GM23338 (cell line): ENCODE data around the gene EVC. TPM values are rescaled to one million over a fixed set of nuclear protein-coding genes. Genes with fewer than 3 reads are reported as not detected.

ENCODE experiments used
- ATAC-seq: fragments of 200-7000 bp; cut with Tn5 transposase; 3 replicates; pipeline ENCODE4 v1.9.1; 2020
- DNase-seq: peaks from one replicate; pipeline ENCODE4 v3.0.0-alpha.2; 2015; ENCODE audit warnings: low spot score
- H2AFZ ChIP-seq: fragments of 200-600 bp; sonication (generic); 2 replicates; pipeline ENCODE4 v1.8.0; 2016; ENCODE audit warnings: antibody characterized with exemption, mild to moderate bottlenecking, moderate library complexity
- H3F3A ChIP-seq: fragments of 200-600 bp; sonication (generic); replicated peaks from 2 replicates; pipeline ENCODE4 v1.8.0; 2017; ENCODE audit warnings: antibody characterized with exemption, mixed run types, low read depth
- H3K27ac ChIP-seq: fragments of 200-600 bp; sonication (generic); 2 replicates; pipeline ENCODE4 v1.6.1; 2016; ENCODE audit warnings: low read depth
- H3K27me3 ChIP-seq: fragments of 200-600 bp; sonication (generic); 2 replicates; pipeline ENCODE4 v1.8.0; 2016; ENCODE audit warnings: mild to moderate bottlenecking, mixed run types, moderate library complexity; ENCODE audit not compliant: insufficient read depth
- H3K36me3 ChIP-seq: fragments of 200-600 bp; sonication (generic); 2 replicates; pipeline ENCODE4 v1.8.0; 2016; ENCODE audit warnings: mild to moderate bottlenecking; ENCODE audit not compliant: insufficient read depth
- H3K4me1 ChIP-seq: fragments of 200-600 bp; sonication (generic); 2 replicates; pipeline ENCODE4 v1.8.0; 2016; ENCODE audit warnings: mild to moderate bottlenecking, moderate library complexity; ENCODE audit not compliant: insufficient read depth
- H3K4me2 ChIP-seq: fragments of 200-600 bp; sonication (generic); 2 replicates; pipeline ENCODE4 v1.7.1; 2017; ENCODE audit warnings: mixed run types
- H3K4me3 ChIP-seq: fragments of 200-600 bp; sonication (generic); 2 replicates; pipeline ENCODE4 v1.6.1; 2016; ENCODE audit warnings: mixed run types
- H3K79me2 ChIP-seq: fragments of 200-600 bp; sonication (generic); replicated peaks from 2 replicates; pipeline ENCODE4 v1.8.0; 2017; ENCODE audit warnings: mild to moderate bottlenecking; ENCODE audit not compliant: insufficient read depth
- H3K9me2 ChIP-seq: fragments of 200-600 bp; sonication (generic); 2 replicates; pipeline ENCODE4 v1.8.0; 2017; ENCODE audit not compliant: insufficient read depth
- H4K20me1 ChIP-seq: fragments of 200-600 bp; sonication (generic); replicated peaks from 2 replicates; pipeline ENCODE4 v1.8.0; 2017; ENCODE audit warnings: mild to moderate bottlenecking; ENCODE audit not compliant: insufficient read depth
- H3K27ac Mint-ChIP-seq: 2 replicates; pipeline ENCODE4 v1.8.0; 2020; ENCODE audit warnings: inconsistent platforms, mild to moderate bottlenecking, moderate library complexity, mixed read lengths
- H3K27me3 Mint-ChIP-seq: 3 replicates; pipeline ENCODE4 v1.8.0; 2022; ENCODE audit warnings: low read depth, mild to moderate bottlenecking, moderate library complexity, mixed read lengths, inconsistent platforms; ENCODE audit not compliant: insufficient read depth, poor library complexity
- H3K36me3 Mint-ChIP-seq: 3 replicates; pipeline ENCODE4 v1.8.0; 2021; ENCODE audit warnings: low read depth, mild to moderate bottlenecking, inconsistent platforms, moderate library complexity, mixed read lengths
- H3K4me1 Mint-ChIP-seq: 3 replicates; pipeline ENCODE4 v1.8.0; 2020; ENCODE audit warnings: mild to moderate bottlenecking, inconsistent platforms, mixed read lengths
- H3K4me3 Mint-ChIP-seq: 3 replicates; pipeline ENCODE4 v1.8.0; 2021; ENCODE audit warnings: moderate library complexity, mild to moderate bottlenecking, inconsistent platforms, mixed read lengths
- H3K9me3 Mint-ChIP-seq: 3 replicates; pipeline ENCODE4 v1.8.0; 2020; ENCODE audit warnings: moderate library complexity, mild to moderate bottlenecking, inconsistent platforms, mixed read lengths
- CREB1 ChIP-seq: fragments of 250-450 bp; sonication (Bioruptor Pico); IDR thresholded peaks from 2 replicates; pipeline ENCODE4 v1.5.0; 2020; ENCODE audit warnings: low read depth, mild to moderate bottlenecking, moderate library complexity
- CTCF ChIP-seq, 2 experiments: fragments of 200-600 bp in 1 of 2; sonication (generic) in 1 of 2; conservative IDR thresholded peaks; 2 replicates each; pipeline versions ENCODE4 v1.5.1 to v1.6.1; 2016 to 2017; ENCODE audit warnings: antibody characterized with exemption in 2 of 2, low read depth in 2 of 2, mild to moderate bottlenecking in 2 of 2, moderate library complexity in 1 of 2
- ETS1 ChIP-seq: IDR thresholded peaks from 2 replicates; pipeline ENCODE4 v1.6.1; 2016; ENCODE audit warnings: antibody characterized with exemption
- EZH2 ChIP-seq: fragments of 200-600 bp; sonication (generic); IDR thresholded peaks from one replicate; pipeline ENCODE4 v1.8.0; 2017; ENCODE audit warnings: antibody characterized with exemption, mild to moderate bottlenecking, low read depth; ENCODE audit not compliant: unreplicated experiment
- EZH2phosphoT487 ChIP-seq: fragments of 200-600 bp; sonication (generic); IDR thresholded peaks from one replicate; pipeline ENCODE4 v1.8.1; 2018; ENCODE audit warnings: antibody characterized with exemption; ENCODE audit not compliant: unreplicated experiment
- JUNB ChIP-seq: IDR thresholded peaks from one replicate; pipeline ENCODE4 v1.6.1; 2016; ENCODE audit warnings: antibody characterized with exemption; ENCODE audit not compliant: unreplicated experiment
- NANOG ChIP-seq: IDR thresholded peaks from 2 replicates; pipeline ENCODE4 v1.6.1; 2016; ENCODE audit warnings: antibody characterized with exemption, borderline replicate concordance
- POLR2AphosphoS5 ChIP-seq: IDR thresholded peaks from 2 replicates; pipeline ENCODE4 v1.6.1; 2016; ENCODE audit warnings: antibody characterized with exemption, low read depth
- REST ChIP-seq: IDR thresholded peaks from one replicate; pipeline ENCODE4 v1.6.1; 2018; ENCODE audit warnings: antibody characterized with exemption; ENCODE audit not compliant: unreplicated experiment
- STAT1 ChIP-seq: IDR thresholded peaks from one replicate; pipeline ENCODE4 v1.6.1; 2016; ENCODE audit warnings: antibody characterized with exemption; ENCODE audit not compliant: unreplicated experiment
- ZNF114 ChIP-seq: fragments of 250-450 bp; sonication (Bioruptor Pico); IDR thresholded peaks from 2 replicates; pipeline ENCODE4 v1.5.0; 2020; ENCODE audit warnings: mild to moderate bottlenecking, moderate library complexity
- ZNF331 ChIP-seq: fragments of 250-450 bp; sonication (Bioruptor Pico); IDR thresholded peaks from 2 replicates; pipeline ENCODE4 v1.5.0; 2020; ENCODE audit warnings: low read depth, mild to moderate bottlenecking, moderate library complexity
- ZNF462 ChIP-seq: fragments of 250-450 bp; sonication (Bioruptor Pico); IDR thresholded peaks from 2 replicates; pipeline ENCODE4 v1.5.0; 2020; ENCODE audit warnings: mild to moderate bottlenecking, moderate library complexity
- polyA plus RNA-seq: library from polyadenylated mRNA; unstranded; fragments of >200 nt; fragmentation: Nextera tagmentation; extraction: Ambion mirVana; gene quantifications from 2 replicates; pipeline ENCODE4 v1.2.1, GENCODE V29; 2016
- total RNA-seq: library from RNA; depleted of rRNA; stranded (reverse); fragments of >200 nt; shearing (Covaris generic); gene quantifications from 2 replicates; pipeline ENCODE4 v1.2.3, GENCODE V29; 2014

Gene EVC
- total and polyA plus RNA-seq, 2 experiments from 2014 or later, result 1.7 to 12.8 TPM

- Mint-ChIP-seq H3K4me1 (no peaks in the 10 kb centered on the region), H3K9me3 (no peaks in the 10 kb centered on the region), H3K4me3 (no peak overlapping the region), H3K27ac (no peak overlapping the region), H3K36me3 (peaks cover 32% of the 10 kb centered on the region), H3K27me3 (peaks cover 9% of the 10 kb centered on the region)
- DNase-seq (no peak), ATAC-seq (no peak)
- H3K27me3 ChIP-seq, result no peaks in the 10 kb centered on the region
- no peaks in the 10 kb centered on the region for H3F3A ChIP-seq
- H3K27ac ChIP-seq, result no peak overlapping the region
- no peak overlapping the region for H2AFZ ChIP-seq
- H3K36me3 ChIP-seq, result 0 out of 2 replicates have a peak, but pooled peaks cover 6% of the 10 kb centered on the region
- no peaks in the 10 kb centered on the region for H3K9me2 ChIP-seq
- no peak for TF ChIP-seq CTCF (conservative IDR thresholded peaks at IDR 0.05; ENCODE audit: low read depth in 2 of 2)
- TF ChIP-seq NANOG, result no peak
- no peak for TF ChIP-seq ZNF331 (CRISPR knock-in tag)
- TF ChIP-seq ZNF114, result no peak
- no peak for TF ChIP-seq REST
- TF ChIP-seq STAT1, result no peak
- no peak for TF ChIP-seq EZH2phosphoT487
- TF ChIP-seq CREB1, result no peak
- TF ChIP-seq POLR2AphosphoS5, result no peak
- TF ChIP-seq JUNB, result no peak
- TF ChIP-seq ZNF462 (CRISPR knock-in tag), result no peak
- no peak for TF ChIP-seq ETS1
- TF ChIP-seq EZH2, result no peak
- no peaks in the 10 kb centered on the region; the same call in 1 of the 2 replicates for H4K20me1 ChIP-seq
- H3K4me1 ChIP-seq, result no peaks in the 10 kb centered on the region
- H3K4me2 ChIP-seq, result no peak overlapping the region
- H3K4me3 ChIP-seq, result no peak overlapping the region
- H3K79me2 ChIP-seq, result no peaks in the 10 kb centered on the region
These were observed 88.4 kb downstream of the EVC start for GRCh38 chr4:5799406-5799805.
